Psoas muscle (tissue), 8 donors: ENCODE measurements around the gene CCDC93. TPM values are rescaled to one million over a fixed set of nuclear protein-coding genes. Genes with fewer than 3 reads are reported as not detected.

Source experiments
- ATAC-seq, 4 donors: fragments of 200-7000 bp; cut with Tn5 transposase; one replicate each; pipeline ENCODE4 v1.9.1; 2020; ENCODE audit warnings: moderate library complexity in 3 of 4, mild to moderate bottlenecking in 2 of 4
- DNase-seq, 2 donors: peaks; one replicate each; pipeline ENCODE4 v3.0.0-alpha.2; 2020
- H3K27ac ChIP-seq: fragments of 200-600 bp; one replicate; pipeline ENCODE4 v1.8.0; 2022
- H3K27me3 ChIP-seq, 3 donors: fragments of 200-600 bp in 1 of 3; one replicate each; pipeline versions ENCODE4 v1.6.1 to v1.8.0; 2013 to 2022; ENCODE audit warnings: low read length in 2 of 3, mild to moderate bottlenecking in 2 of 3, moderate library complexity in 1 of 3; ENCODE audit not compliant: insufficient read depth in 3 of 3
- H3K36me3 ChIP-seq, 2 donors: fragments of 200-600 bp in 1 of 2; one replicate each; pipeline versions ENCODE4 v1.6.1 to v1.8.0; 2013 to 2022; ENCODE audit warnings: low read depth in 1 of 2, mild to moderate bottlenecking in 1 of 2, moderate library complexity in 1 of 2; ENCODE audit not compliant: insufficient read depth in 1 of 2
- H3K4me1 ChIP-seq: fragments of 200-600 bp; one replicate; pipeline ENCODE4 v1.8.0; 2022
- H3K4me3 ChIP-seq: fragments of 200-600 bp; one replicate; pipeline ENCODE4 v1.8.0; 2022; ENCODE audit warnings: mild to moderate bottlenecking
- H3K9me3 ChIP-seq: fragments of 200-600 bp; one replicate; pipeline ENCODE4 v1.8.0; 2022
- WGBS, 3 donors: extraction: QIAGEN DNeasy Blood & Tissue Kit; methylation state at CpG; one replicate each; pipeline versions ENCODE4 v1.1.6 to v1.1.7; 2013; 5-methylcytosine and 5-hydroxymethylcytosine counted together
- intact Hi-C, 2 donors: fragments of 100-400 bp; cut with DNase I; formaldehyde crosslinking; loops; one replicate each; pipeline versions ENCODE4 v1.11.0 to v1.14.2; 2022
- polyA plus RNA-seq, 3 donors: library from polyadenylated mRNA; stranded (reverse); fragments of 200-250 nt; gene quantifications; one replicate each; pipeline ENCODE4 v1.2.3, GENCODE V29; 2013
- total RNA-seq, 4 donors: library from RNA; stranded (reverse); fragmentation: NEBNext Ultra II Directional in 2 of 4; extraction: Animal tissue kit (Norgen Biotek cat#: 25700) in 2 of 4; gene quantifications; one replicate each; pipeline versions ENCODE4 v1.2.1 to v1.2.4, GENCODE V29; 2021 to 2023
- TF ChIP-seq, protein P1 (sequence below): fragments of 200-600 bp; IDR thresholded peaks from one replicate; pipeline ENCODE4 v1.8.0; 2022; ENCODE audit warnings: antibody characterized with exemption
- donor health status: healthy with polysubstance abuse.
- donor health status: DM: no; HTN: no; CAD: no; lungs with moderate emphysema.
- donor health status: Bipolar disorder and iron deficiency.
- donor health status: healthy.
- donor health status: DM: yes; HTN: yes; CAD: no.
- donor health status: DM: no; HTN: no; CAD: no.
- donor health status: DM: no; HTN: no; CAD: no.
- donor health status: DM: yes; HTN: yes; CAD: no.

The CCDC93 gene
- total and polyA plus RNA-seq, 7 donors = 6.7 to 15.5 (median 12.4) TPM

DNA sequence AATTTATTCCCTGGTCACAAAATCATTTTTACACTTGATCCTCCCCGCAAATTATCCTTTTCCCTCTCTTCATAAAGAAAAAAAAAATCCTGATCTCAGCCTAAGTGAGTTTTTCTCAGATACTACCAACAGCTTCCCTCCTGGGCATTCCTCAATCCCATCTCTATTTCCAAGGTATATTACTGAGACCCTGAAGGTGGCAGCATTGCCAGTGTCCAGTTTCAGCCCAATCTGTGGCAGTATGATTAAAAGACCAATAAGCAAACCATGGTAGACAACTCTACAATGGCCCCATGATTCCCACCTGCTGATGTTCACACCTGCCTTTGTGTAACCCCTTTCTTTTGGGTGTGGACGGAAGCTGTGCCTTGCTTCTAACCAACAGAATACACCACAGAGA lies 45.1 kb downstream of the CCDC93 start:
- DNase-seq = no peak
- no peaks in the 10 kb centered on the region for H3K27me3 ChIP-seq
- no peaks in the 10 kb centered on the region for H3K9me3 ChIP-seq
- intact Hi-C loops = no loop called here
- H3K36me3 ChIP-seq = peaks cover 9 to 63% of the 10 kb centered on the region in 2 donors
- TF ChIP-seq, protein P1, sequence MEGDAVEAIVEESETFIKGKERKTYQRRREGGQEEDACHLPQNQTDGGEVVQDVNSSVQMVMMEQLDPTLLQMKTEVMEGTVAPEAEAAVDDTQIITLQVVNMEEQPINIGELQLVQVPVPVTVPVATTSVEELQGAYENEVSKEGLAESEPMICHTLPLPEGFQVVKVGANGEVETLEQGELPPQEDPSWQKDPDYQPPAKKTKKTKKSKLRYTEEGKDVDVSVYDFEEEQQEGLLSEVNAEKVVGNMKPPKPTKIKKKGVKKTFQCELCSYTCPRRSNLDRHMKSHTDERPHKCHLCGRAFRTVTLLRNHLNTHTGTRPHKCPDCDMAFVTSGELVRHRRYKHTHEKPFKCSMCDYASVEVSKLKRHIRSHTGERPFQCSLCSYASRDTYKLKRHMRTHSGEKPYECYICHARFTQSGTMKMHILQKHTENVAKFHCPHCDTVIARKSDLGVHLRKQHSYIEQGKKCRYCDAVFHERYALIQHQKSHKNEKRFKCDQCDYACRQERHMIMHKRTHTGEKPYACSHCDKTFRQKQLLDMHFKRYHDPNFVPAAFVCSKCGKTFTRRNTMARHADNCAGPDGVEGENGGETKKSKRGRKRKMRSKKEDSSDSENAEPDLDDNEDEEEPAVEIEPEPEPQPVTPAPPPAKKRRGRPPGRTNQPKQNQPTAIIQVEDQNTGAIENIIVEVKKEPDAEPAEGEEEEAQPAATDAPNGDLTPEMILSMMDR = no peak
- no peak overlapping the region for H3K27ac ChIP-seq
- no peak overlapping the region for H3K4me3 ChIP-seq
- ATAC-seq = no peak
- WGBS, 3 donors = 96 to 100% (median 98%) methylated on average over 2 of the region's 2 CpGs
- H3K4me1 ChIP-seq = no peaks in the 10 kb centered on the region

DNA sequence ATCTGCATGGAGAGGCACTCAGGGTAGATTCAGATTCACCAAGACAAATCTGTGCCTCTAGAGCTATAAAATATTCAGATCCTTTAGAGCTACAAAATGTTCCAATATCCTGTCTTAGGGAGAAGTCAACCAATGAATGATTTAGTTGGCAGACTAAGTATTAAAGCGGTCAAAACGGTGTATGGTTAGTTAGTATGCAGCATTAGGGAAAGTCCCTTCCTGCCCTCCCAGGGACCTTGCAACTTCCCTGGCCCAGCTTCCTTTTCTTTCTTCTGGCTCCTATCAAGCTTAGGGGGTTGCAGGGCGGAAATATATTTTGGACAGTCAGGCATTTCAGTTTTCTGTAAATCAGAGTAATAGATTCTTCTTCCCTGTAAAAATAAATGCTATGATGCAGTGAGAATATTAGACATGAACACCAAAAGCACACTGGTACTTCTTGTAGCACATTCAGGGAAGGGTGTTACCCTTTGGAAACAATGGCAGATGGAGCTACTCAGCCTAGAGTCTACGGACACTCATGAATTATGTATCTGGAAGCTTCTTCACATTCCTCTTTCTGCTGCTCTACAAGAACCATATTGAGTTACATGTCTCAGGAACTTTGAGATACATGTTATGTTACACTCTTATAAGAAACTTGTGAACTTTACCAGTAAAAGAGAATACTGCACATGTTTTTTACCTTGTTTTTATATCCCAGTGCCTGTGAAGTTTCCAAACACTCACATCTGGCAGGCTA lies 45.7 kb downstream of the CCDC93 start:
- H3K9me3 ChIP-seq = no peaks in the 10 kb centered on the region
- DNase-seq (no peak), ATAC-seq (peak in 1 of 4 donors; percentile 27)
- no peaks in the 10 kb centered on the region for H3K4me1 ChIP-seq
- TF ChIP-seq, protein P1 = no peak
- intact Hi-C loops = no loop called here
- no peak overlapping the region for H3K27ac ChIP-seq
- H3K27me3 ChIP-seq = no peaks in the 10 kb centered on the region
- 58 to 67% (median 62%) methylated on average over 4 of the region's 4 CpGs for WGBS, 3 donors
- H3K4me3 ChIP-seq = no peak overlapping the region
- peaks cover 9 to 63% of the 10 kb centered on the region in 2 donors for H3K36me3 ChIP-seq

DNA sequence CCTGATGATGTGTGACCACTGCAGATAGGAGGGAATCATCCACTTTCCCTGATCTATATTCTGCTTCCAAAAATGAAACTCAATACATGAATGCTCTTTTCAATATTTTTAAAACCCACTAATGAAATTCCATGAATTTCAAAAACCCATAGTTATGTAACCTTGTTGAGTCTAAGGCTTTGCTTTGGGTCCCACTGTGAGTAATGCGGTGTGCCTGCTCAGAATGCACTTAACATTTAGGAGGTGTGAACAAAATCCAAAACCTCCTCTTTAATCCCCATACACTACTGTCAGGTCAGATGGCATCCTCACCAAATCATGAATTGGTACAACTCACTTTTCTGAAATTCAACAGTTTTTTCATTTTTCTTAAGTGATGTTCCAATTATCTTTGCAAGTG lies 50.4 kb downstream of the CCDC93 start:
- Histone ChIP-seq H3K4me1 (no peaks in the 10 kb centered on the region), H3K27me3 (no peaks in the 10 kb centered on the region), H3K9me3 (no peaks in the 10 kb centered on the region), H3K27ac (no peak overlapping the region), H3K36me3 (peaks cover 10 to 57% of the 10 kb centered on the region in 2 donors), H3K4me3 (no peak overlapping the region)
- TF ChIP-seq, protein P1 = no peak
- ATAC-seq = no peak
- 100% methylated on average over 1 of the region's 1 CpG for WGBS, 3 donors
- intact Hi-C loops = no loop called here
- no peak for DNase-seq

DNA sequence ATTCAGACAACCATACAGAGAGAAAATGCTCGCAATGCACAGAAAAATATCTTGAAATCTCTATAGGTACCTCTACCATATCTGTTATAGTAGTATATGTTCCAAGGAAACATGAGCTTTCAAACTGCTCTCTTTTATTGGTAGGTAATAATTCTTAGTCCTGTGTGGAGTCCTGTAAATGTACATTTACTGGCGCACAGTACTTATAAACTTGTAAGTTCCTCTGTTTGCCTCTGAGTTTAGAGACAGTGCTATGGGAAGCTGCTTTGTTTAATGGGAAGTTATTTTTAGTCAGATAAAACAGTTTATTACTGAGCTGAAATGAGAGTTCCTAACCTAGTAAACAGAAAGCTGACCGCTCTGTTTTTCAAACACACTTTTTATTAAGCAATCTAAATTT lies 52.7 kb downstream of the CCDC93 start:
- H3K27me3 ChIP-seq = no peaks in the 10 kb centered on the region
- peaks cover 21 to 79% of the 10 kb centered on the region in 2 donors for H3K36me3 ChIP-seq
- H3K27ac ChIP-seq = no peak overlapping the region
- H3K9me3 ChIP-seq = no peaks in the 10 kb centered on the region
- WGBS, 3 donors = 97 to 99% (median 99%) methylated on average over 3 of the region's 3 CpGs
- TF ChIP-seq, protein P1 = no peak
- no peak for ATAC-seq
- DNase-seq = no peak
- H3K4me3 ChIP-seq = no peak overlapping the region
- intact Hi-C loops = no loop called here
- H3K4me1 ChIP-seq = no peaks in the 10 kb centered on the region

DNA sequence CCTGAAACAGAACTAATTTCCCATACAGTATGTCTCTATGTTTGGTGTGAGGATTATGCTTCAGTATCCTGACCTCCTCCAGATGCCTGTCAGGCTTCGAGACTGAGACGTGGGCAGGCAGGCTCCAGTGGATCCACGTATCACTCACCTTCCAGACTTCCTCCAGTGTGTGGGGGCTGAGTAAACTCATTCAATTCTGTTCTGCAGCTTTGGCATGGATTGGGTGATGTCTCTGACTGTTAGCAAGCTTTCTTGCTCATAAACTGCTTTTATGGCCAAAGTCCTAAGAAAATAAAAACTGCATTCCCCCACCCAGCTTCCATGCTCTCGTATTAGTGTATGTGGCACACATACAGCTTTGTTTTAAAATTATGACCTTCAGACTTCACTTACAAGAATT lies 53.6 kb downstream of the CCDC93 start:
- Histone ChIP-seq H3K9me3 (no peaks in the 10 kb centered on the region), H3K36me3 (peaks cover 21 to 89% of the 10 kb centered on the region in 2 donors), H3K4me1 (no peaks in the 10 kb centered on the region), H3K27ac (no peak overlapping the region), H3K4me3 (no peak overlapping the region), H3K27me3 (no peaks in the 10 kb centered on the region)
- WGBS, 3 donors = 93 to 96% (median 95%) methylated on average over 4 of the region's 4 CpGs
- intact Hi-C loops = no loop called here
- DNase-seq (no peak), ATAC-seq (no peak)
- TF ChIP-seq, protein P1 = no peak
